Measurements from ENCODE around the gene SIM2.
A peak's percentile ranks its signal among the peaks of the same experiment; 100 is the strongest.

SIM2 gene

DNA sequence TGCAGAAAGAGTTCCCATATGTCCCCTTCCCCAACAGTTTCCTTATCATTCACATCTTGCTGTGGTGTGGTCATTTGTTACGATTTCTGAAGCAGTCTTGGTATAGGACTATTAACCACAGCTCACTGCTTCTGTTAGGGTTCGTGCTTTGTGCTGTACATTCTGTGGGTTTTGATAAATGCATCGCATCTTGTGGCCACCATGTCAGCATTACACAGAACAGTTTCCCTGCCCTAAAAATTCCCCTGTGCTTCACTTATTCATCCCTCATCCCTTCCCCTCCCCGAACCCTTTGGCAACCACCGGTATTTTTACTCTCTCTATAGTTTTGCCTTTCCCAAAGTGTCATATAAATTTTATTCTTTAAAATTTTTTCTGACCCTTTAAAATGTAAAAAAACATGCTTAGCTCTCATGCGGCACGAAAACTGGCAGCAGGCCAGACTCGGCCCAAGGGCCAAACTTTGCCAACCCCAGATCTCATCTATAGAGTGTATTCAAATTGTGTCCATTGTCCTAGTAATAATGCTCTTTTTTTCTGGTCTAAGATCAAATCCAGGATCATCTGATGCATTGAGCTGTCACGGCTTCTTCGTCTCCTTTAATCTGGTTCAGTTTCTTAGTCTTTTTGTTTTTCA is 78.2 kb downstream of the SIM2 start:
- TF ChIP-seq, protein P1, sequence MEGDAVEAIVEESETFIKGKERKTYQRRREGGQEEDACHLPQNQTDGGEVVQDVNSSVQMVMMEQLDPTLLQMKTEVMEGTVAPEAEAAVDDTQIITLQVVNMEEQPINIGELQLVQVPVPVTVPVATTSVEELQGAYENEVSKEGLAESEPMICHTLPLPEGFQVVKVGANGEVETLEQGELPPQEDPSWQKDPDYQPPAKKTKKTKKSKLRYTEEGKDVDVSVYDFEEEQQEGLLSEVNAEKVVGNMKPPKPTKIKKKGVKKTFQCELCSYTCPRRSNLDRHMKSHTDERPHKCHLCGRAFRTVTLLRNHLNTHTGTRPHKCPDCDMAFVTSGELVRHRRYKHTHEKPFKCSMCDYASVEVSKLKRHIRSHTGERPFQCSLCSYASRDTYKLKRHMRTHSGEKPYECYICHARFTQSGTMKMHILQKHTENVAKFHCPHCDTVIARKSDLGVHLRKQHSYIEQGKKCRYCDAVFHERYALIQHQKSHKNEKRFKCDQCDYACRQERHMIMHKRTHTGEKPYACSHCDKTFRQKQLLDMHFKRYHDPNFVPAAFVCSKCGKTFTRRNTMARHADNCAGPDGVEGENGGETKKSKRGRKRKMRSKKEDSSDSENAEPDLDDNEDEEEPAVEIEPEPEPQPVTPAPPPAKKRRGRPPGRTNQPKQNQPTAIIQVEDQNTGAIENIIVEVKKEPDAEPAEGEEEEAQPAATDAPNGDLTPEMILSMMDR (IDR thresholded peaks at IDR 0.05; ENCODE audit: low read depth, low read length, missing control alignments): no peak
- no peaks in the 10 kb centered on the region for H3K27me3 ChIP-seq (replicated peaks)
- no peak for DNase-seq
- in situ Hi-C loops (cut with HindIII; ENCODE audit: low pct_ligation_motif_present, low sequenced_read_pairs): no loop called here
- no peaks in the 10 kb centered on the region for H3K36me3 ChIP-seq (replicated peaks)
- H3K4me3 ChIP-seq (ENCODE audit: low read depth, low read length): no peak overlapping the region
- no peak overlapping the region for H3K27ac ChIP-seq

DNA sequence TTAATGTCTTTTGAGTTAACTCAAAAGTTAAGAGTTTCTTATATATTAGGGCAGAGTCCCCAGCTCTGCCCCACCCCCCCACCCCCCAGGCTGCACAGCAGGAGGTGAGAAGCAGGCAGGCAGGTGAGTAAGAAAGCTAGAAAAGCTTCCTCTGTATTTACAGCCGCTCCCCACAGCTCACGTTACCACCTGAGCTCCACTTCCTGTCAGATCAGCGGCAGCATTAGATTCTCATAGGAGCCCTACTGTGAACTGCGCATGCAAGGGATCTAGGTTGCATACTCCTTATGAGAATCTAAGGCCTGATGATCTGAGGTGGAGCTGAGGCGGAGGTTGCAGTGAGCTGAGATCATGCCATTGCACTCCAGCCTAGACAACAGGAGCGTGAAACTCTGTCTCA is 81.9 kb downstream of the SIM2 start:
- DNase-seq: no peak
- no peaks in the 10 kb centered on the region for H3K36me3 ChIP-seq (replicated peaks)
- H3K27me3 ChIP-seq (replicated peaks): no peaks in the 10 kb centered on the region
- H3K27ac ChIP-seq: no peak overlapping the region
- in situ Hi-C loops (cut with HindIII; ENCODE audit: low pct_ligation_motif_present, low sequenced_read_pairs): no loop called here
- TF ChIP-seq, protein P1 (IDR thresholded peaks at IDR 0.05; ENCODE audit: low read depth, low read length, missing control alignments): no peak
- H3K4me3 ChIP-seq (ENCODE audit: low read depth, low read length): no peak overlapping the region

DNA sequence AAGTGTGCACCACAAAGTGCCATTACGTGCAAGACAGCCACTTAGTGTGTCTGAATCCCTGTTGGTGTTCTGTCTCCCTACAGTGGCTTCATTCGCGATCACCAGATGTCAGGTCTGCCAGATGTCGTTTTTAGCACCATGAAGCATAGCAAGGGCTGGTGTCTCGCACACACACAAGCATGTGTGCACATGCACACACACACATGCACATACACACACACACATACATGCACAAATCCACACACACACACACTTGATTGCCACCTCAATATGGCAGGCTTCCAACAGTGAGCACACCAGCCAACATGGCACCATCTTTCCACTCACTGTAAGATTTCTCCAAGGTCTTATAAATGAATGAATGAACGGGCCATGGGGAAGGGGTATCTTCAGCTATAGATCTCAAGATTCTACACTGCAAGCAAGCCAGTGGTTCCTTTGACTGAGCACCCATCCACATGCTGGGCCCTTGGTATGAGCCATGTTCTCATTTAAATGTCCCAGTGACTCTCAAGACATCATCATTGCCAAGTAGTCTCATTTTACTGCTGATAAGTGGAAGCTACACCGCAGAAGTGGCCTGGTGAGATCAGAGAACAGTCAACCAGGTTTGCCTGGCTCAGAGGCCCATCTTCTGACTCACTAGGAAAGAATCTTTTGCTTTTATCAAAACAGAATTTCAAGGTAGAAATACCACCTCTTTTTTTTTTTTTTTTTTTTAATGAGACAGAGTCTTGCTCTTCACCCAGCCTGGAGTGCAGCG is 84.9 kb downstream of the SIM2 start:
- Histone ChIP-seq H3K27ac (no peak overlapping the region), H3K36me3 (replicated peaks) (no peaks in the 10 kb centered on the region), H3K4me3 (ENCODE audit: low read depth, low read length) (no peak overlapping the region), H3K27me3 (replicated peaks) (no peaks in the 10 kb centered on the region)
- in situ Hi-C loops (cut with HindIII; ENCODE audit: low pct_ligation_motif_present, low sequenced_read_pairs): no loop called here
- TF ChIP-seq, protein P1 (IDR thresholded peaks at IDR 0.05; ENCODE audit: low read depth, low read length, missing control alignments): no peak
- DNase-seq: peak; percentile 68

DNA sequence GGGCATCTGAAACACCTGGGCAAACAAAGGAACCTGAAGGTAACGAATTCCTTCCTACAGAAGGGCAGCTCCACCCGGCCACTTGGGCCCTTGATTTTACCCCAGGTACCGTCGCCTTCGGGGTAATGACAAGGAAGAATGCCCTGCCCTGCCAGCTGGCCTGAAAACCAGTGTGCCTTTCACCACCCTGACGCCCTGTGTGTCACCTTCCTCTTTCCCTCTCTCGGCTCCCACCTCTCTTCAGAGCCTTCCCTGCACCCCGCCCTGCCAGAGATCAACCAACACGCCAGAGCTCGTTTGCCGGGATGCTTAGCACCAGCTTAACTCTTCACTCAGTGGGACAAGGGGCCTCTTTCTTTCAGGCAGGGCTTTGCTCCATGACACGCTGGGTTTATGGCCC is 86.0 kb downstream of the SIM2 start:
- Histone ChIP-seq H3K36me3 (replicated peaks) (no peaks in the 10 kb centered on the region), H3K4me3 (ENCODE audit: low read depth, low read length) (no peak overlapping the region), H3K27me3 (replicated peaks) (no peaks in the 10 kb centered on the region), H3K27ac (no peak overlapping the region)
- TF ChIP-seq, protein P1 (IDR thresholded peaks at IDR 0.05; ENCODE audit: low read depth, low read length, missing control alignments): no peak
- in situ Hi-C loops (cut with HindIII; ENCODE audit: low pct_ligation_motif_present, low sequenced_read_pairs): no loop called here
- DNase-seq: no peak

DNA sequence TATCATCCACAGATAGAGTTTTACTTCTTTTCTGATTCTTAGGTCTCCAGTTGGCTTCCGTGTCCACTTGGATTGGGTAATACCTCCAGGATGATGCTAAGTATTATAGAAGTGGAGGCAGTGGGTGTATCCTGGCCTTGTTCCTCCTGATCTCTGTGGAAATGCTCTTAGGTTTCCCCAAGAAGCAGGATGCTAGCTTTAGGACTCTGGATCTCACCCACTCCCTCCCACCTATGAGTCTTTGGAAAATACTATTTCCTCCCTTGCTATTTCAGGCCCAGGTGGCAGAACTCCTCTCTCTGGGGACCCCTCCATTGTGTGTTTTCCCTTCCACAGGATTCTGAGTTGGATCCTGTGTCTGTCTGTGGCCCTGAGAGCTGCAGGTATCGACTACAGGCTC is 86.7 kb downstream of the SIM2 start:
- no peaks in the 10 kb centered on the region for H3K36me3 ChIP-seq (replicated peaks)
- H3K27me3 ChIP-seq (replicated peaks): no peaks in the 10 kb centered on the region
- DNase-seq: no peak
- no peak overlapping the region for H3K4me3 ChIP-seq (ENCODE audit: low read depth, low read length)
- TF ChIP-seq, protein P1 (IDR thresholded peaks at IDR 0.05; ENCODE audit: low read depth, low read length, missing control alignments): no peak
- H3K27ac ChIP-seq: no peak overlapping the region
- in situ Hi-C loops (cut with HindIII; ENCODE audit: low pct_ligation_motif_present, low sequenced_read_pairs): no loop called here

Data from brain microvascular endothelial cell (primary cell).